ENCODE measurements around the gene ERC2.

Gene ERC2

DNA sequence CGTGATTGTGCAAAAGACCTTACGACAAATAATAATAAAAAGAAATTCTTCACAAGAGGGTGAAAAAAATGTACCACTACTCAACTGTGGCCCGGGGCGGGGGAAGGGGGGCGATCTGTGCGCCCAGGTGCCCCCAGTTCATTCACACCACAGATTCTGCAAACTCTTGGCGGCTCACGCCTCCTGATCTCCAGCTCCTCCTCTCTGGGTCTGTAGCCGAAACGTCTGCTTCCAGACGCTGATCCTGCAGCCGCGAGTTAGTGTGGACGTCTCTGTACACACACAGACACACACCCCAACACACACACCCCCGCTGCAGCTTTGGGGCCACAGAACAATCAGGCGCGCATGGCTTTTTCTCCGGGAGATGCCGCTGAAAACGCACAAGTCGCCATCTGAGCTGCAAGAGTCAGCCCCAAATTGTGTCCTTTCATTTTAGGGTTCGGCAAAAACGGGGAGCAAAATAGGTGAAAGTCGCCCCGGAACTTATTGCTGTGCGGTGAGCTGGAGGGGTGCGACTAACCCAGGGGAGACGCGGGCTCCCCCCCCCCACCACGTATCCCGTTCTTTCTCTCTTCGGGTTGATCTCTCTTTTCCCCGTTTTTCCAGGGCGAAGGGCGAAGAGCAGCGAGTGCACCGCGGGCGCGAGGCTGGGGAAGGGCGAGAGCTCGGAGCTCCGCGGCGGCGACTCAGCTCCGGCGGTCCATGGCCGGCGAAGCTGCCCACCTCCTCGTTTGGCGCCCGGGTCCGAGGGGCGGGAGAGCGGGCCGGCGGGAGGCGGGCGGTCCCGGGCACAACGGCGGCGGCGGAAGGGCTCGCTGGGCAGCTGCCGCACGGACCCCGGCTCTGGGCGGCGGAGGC, 980.7 kb downstream of the ERC2 start:
- no peak for DNase-seq (ENCODE audit: low read depth in 1 of 2, low spot score in 1 of 2)

DNA sequence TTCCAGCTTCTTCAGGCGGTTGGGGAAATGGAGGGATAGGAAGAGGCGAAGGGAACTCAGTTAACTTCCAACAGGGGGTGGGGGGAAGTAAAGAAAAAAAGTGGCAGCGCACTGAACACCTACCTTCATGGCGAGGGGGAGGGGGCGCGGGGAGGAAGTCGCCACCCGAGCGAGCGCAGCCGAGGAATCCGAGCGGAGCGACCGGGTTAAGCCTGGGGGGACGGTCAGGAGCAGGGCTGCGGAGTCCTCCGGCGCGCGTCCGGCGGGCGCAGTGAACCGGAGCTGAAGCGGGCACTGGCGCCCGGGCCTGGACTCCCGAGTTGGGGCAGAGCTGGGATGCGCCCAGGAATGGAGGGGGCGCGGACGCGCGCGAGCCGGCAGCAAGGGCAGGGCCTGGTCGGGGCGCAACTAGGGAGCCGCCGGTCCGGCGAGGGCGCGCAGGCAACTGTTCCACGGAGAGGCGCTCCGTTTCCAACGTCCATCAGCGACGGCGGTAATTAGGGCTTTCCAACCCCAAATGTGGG, 981.3 kb downstream of the ERC2 start, which contains the start of gene WNT5A:
TSS of gene WNT5A (minus strand) at position 450 of the 524 bp plus-strand sequence. CDS start at position 129, 321 bp downstream.
- DNase-seq (ENCODE audit: low read depth in 1 of 2, low spot score in 1 of 2), result no peak

DNA sequence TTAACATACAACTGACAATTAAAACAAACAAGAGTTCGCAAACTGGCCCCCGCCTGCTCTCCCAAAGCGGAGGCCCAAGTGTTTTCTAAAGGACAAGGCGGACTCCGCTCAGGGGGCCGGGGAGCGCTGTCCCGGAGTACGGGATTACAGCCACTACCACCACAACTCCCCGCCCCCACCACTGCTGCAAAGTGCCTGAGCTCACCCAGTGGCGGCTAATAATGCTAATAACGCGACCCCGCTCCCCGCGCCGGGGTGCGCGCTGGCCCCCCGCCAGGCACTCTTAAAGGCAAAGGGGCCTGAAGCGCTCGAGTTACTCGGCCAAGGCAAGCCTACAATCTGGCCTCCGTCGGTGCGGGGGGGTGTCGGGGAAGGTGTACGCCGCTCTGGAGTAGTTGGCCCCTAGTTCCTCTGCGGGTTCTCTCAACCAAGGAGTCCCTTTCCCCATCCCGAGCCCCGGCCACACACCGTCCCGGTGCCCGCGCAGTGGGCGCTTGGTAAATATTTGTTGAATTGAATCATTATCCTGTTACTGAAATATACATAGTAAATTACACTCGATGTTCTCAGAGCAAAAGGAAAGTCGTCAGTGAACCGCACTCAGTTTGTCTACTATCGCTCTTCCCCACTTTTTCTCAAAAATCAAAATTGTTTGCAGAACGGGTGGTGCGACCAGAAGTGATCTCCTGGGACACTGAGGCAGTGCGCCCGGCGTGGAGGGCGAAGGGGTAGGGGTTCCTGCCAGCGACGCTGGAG, 982.0 kb downstream of the ERC2 start:
- no peak for DNase-seq (ENCODE audit: low read depth in 1 of 2, low spot score in 1 of 2)

DNA sequence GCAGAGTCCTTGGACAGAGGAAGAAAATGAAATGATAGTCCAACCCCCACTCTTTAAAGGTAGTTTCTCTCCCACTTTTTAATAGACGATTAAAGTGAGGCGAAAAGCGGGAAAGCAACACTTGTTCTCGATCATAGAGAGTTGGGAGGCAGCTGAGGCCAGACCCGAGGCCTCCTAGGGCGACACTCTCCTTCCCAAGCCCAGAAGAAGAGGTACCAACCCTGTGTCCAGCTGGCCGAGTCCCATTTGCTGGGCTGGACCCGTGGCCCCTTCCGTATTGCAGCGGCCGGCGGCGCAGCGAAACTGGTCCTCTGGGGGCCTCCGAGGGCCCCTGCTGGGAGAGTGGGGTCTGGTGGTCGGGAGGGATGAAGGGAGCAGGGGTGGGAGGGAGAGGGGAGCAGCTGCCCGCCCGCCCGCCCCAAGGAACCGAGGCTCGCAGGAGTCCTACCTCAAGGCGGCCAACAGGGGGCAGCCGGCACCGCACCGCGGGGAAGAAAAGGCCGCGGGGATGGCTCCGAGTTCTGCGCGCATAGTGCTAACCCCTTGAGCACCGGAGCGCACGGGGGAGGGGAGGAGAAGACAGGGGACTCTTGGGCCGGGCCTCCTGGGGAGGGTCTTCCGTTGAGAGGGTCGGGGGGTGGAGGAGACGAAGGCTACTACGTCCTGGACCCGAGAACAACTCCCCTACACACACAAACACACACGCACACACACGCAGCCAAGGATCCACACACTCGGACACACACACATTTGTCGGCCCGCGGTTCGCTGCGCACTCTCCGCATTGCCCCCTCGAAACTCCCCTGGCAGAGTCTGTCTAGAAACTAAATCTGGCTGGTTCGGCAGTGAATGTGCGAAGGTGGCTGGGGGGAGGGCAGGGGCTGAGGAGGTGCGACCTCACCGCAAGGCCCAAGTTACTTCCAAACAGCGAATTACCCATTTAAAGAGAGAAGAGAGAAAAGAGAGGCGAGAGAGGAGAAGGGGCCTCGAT, 983.2 kb downstream of the ERC2 start:
- DNase-seq (ENCODE audit: low read depth in 1 of 2, low spot score in 1 of 2), result no peak

DNA sequence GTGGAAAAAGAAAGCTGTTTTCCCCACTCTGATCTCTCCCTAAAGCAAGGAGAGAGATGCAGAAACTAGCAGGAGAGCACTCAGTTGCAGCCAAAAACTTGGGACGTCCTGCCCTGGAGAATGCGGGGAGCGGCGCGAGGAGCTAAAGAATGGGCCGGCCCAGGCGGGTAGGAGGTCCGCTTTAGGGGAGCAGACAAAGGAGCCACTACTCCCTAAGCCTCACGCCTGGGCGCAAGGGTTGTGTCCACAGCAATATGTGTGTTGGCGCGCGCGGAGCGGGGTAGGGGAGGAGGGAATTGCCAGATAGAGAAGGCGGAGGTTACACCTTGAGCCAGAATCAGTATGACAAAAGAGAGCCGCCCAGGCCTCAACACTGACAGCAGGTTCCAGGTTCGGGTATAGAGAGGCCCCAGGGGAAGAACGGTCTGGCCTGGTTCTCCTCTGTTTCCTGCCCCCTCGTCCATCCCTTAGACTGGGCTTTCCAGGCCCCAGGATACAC, 984.0 kb downstream of the ERC2 start:
- DNase-seq (ENCODE audit: low read depth in 1 of 2, low spot score in 1 of 2), result no peak

DNA sequence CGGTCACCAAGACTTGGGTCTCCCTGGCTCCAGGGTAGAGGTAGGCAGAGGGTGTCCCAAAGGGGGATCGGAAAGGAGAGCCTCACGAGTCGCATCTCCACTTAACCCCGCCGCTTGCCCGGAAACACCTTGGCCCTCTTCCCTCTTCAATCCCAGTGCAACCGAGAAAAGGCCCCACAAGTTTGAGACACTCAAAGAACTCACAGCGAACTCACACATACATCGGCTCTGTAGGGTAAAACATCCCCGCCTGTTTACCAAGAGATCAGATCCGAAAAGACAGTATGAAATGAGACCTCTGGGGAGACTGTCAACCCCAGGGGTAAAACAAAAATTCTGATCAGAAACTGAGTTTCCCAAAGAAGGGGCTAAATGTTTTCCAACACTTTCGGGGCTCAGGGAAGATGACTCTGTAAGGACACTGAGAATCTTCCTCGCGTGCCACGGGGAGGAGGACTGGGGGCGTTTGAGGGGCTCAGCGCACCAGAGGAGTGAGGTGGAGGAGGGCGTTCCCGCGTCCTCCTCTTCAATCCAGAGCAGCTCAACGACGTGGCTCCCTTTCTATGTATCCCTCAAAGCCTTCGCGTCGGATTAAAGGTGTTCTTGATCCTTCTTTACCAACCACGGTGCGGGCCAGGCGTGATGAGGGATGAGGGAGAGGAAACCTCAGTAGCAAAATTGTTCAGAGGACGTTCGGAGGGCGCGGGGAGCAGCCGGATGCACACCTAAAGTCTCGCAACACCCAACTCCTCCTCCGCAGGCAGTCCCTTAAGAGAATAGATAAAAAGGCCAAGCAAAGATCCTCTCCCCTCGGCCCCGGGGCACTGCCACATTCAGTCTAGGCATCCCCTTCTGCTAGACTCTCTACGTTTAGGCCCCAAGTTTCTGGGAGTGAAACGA, 984.8 kb downstream of the ERC2 start:
- DNase-seq (ENCODE audit: low read depth in 1 of 2, low spot score in 1 of 2), result no peak

DNA sequence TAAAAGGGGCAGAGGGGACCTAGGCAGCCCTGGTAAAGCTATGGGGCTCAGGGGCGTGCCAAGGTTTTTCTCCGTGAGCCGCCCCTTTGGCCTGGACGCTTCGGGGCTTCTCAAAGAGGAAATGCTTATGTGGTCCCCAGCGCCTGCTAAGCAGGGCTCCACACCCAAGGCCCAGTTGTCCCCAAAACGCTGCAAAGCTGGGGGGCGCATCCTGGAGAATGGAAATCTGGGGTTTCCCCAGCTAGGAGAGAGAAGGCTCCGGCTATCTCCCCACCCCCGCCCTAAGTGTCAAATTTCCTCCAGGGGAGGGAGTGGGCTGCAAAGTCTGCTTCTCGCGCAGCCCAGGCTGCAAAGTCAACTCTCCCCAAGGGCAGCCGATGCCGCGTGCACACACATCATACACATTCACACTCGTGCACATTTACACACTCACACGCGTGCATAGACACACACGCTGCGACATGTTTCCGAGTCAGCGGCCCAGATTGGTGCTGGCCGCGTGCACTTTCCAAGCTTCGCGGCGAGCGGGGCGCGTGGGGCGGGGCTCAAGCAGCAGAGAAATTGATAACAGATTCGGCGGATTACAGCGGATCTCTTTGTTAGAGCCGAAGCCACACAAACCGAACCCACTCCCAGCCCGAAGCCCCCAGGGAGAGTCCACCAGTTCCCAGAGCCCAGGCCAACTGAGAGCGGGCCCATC, 985.6 kb downstream of the ERC2 start:
- no peak for DNase-seq (ENCODE audit: low read depth in 1 of 2, low spot score in 1 of 2)

DNA sequence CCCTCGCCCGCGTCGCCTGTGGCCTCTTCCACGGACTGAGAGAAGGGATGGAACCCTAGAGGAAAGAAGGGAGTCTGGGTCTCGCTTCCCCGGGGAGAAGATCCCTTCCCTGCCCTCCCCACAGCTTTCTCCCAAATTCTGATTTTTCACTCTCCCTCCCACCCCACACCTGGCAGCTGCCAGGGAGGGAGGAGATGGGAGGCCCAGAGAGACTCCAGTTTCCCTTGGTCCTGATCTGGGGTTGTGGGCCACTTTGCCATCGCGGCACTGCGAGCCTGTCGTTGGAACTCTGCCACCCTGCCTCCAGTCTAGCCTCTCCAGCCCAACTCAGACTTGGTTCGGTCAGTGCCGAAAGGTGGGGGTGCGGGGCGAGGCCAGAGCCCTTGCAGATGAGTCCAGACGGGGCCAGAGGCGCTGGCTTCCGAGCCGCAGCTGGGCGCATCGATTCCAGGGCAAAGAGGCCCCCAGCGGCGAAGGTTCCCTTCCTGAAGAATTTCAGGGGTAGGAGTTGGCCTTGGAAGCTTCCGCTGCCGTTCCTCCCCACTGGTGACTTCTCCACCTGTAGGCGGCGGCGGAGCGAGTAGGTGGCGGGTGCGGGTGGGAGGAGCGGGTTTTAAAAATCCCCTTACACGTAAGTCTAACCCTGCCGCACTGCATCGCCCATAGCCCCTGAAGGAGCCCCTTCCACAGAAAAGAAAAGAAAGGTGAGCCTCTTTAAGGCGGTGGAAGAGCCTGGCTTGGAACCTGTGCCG, 986.3 kb downstream of the ERC2 start:
- DNase-seq (ENCODE audit: low read depth in 1 of 2, low spot score in 1 of 2), result no peak

DNA sequence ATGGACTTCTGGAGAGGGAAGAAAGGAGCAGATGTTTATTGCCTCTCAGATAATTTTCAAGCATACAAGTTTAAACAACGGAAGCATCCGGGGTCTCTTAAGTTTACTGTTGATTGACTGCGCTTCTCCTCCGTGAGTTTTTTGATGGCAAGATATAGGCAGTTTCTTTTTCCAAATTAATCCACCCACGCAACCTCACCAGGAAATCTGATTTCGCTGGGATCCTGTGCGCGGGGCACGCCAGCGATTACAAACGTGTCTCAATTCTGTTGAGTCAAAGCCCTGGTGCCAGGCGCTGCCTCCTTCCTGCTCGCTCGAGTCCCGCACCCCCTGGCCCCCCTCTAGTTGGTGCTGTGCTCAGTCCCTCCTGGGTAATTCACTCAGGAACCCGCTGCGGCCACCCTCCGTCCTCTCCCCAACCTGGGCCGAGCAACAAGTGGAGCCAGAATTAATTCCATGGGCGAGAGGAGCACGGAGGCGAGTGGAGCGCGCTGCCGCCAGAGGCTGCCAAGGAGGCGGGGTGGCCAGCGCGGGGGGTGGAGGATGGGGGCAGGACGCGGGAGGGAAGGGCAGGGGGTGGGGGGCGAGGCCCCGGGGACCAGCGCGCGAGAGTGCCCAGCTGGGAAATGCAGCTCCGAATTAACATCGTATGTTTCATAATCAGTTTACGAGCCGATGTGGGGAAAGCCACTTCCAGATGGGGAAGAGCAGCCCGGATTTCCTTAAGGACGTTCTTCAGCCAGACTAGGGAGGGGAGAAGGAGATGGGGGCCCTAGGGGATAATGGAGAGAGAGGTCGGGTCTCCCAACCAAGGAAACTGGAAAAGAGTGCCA, 987.1 kb downstream of the ERC2 start:
- DNase-seq (ENCODE audit: low read depth in 1 of 2, low spot score in 1 of 2), result no peak

DNA sequence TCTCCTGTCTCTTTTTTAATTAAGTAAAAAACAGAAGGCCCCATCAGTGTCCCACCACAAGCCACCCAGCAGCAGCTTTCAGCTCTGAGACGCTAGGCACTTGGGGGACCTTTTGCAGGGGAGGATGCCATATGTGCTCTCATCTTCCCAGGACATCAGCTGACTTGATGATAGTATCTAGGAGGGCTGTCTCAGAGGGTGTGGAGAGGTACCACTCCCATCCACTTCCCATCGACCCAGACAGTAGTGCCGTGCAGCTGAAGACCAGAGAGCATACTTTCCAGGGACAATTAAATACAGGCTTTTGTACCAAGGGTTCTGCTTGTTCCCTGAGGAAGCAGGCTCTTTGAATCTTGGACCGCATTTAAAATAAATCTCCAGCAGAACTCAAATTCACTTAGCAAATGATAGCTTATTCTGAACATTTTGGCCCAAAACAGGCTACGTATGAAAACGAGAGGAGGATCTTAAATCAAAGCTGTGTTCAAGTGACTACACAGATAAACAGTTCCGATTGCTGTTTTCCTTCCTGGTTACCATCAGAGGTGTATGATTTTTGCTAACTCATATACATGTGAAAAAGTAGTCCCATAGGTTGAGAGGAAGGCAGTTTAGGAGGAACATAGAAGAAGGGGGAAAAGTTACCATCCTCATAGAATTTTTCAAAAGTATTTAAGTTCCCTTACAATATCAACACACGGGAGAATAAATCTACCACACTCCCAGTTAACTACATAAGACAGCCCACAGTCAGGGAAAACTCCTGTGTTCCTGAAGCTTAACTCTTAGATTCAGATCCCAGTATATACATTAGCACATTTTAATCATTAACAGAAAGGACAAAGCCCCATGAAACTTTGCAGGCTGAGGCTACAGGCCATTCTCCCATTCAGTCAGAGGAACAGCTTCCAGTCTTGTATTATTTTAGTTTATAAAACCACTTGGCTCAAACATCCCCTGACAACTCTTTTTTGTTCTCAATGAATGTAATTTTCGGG, 990.7 kb downstream of the ERC2 start:
- DNase-seq (ENCODE audit: low read depth in 1 of 2, low spot score in 1 of 2), result no peak

DNA sequence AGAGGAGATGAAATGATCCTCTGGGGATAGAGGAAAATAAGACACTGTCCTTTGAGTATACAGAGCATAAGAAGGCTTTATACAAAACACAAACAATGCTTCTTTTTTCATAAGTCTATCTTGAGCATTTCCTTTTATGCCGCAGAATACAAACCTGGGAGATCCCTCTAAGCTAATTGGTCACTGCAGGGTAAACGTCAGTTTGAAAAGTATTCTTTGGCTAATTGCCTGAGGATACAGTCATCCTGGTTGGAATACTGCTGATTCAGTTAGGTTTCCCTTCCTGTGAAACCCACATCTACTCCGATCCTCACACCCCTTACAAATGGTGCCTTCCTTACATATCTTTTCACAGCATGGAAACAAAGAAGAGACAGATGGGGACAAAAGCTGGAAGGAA, 991.8 kb downstream of the ERC2 start:
- DNase-seq (ENCODE audit: low read depth in 1 of 2, low spot score in 1 of 2), result no peak

DNA sequence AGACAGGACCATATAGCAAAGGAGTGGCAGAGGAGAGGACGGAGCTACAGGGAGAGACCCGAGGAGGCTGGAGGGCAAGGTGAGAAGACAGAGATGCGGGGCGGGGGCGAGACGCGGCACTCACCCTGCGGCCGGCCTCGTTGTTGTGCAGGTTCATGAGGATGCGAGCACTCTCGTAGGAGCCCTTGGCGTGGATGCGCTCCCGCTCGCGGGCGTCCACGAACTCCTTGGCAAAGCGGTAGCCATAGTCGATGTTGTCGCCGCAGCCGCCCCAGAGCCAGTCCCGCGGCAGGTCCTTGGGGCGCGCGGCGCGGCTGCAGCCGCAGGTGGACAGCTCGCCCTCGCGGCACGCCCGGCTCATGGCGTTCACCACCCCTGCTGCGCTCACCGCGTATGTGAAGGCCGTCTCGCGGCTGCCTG, 994.0 kb downstream of the ERC2 start:
- DNase-seq (ENCODE audit: low read depth in 1 of 2, low spot score in 1 of 2), result no peak

DNA sequence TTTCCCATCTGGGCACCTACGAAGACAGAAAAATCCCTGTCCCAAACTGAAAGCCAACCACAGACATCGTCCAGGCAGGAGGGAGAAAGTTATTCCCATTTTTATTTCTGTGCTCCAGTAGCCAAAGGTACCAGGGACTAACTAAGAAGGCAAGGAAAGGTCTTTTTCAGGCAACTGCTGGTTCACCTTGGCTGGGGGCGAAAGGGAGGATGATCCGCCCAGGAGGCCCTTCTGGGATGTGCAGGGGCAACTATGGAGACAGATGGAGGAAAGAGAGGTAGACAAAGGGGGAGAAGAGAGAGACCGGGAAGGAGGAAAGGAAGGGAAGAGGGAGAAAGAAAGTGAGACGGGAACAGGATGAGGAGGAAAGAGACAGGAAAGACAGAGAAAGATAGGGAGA, 994.5 kb downstream of the ERC2 start:
- DNase-seq (ENCODE audit: low read depth in 1 of 2, low spot score in 1 of 2), result no peak

DNA sequence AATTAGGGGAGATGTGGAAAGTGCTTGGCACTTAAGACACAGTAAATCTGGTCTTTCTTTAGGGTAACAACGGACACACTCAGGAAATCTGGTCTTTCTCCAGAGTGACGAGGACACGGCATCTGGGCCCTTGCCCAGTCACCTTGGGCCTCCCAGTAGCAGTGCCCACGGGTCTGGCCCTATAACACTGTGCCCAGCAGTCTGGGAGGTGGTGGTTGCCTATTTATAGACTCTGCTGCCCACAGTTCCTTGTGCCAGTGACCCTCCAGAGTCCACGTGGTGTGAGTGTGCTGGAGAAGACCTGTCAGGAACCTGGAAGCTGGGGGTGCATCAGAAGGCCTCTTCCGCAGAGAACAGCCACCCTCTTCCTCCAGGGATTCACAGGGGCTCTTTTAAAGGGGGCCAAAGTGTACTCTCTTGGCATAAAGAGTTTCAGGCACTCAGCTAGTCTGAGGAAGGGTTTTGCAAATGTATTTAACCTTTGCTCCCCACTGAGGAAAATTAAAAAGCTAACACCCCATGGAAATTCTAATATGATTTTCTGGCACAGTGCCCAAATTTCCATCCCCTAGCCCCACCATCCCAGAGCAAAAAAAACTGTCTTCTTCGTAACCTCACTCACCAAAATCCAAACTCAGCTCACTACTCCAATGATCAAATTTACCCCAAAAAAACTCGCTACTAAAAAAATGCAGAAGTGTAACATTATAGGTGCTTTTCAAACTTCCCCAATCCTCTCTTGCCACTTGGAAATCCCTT, 996.6 kb downstream of the ERC2 start:
- no peak for DNase-seq (ENCODE audit: low read depth in 1 of 2, low spot score in 1 of 2)

DNA sequence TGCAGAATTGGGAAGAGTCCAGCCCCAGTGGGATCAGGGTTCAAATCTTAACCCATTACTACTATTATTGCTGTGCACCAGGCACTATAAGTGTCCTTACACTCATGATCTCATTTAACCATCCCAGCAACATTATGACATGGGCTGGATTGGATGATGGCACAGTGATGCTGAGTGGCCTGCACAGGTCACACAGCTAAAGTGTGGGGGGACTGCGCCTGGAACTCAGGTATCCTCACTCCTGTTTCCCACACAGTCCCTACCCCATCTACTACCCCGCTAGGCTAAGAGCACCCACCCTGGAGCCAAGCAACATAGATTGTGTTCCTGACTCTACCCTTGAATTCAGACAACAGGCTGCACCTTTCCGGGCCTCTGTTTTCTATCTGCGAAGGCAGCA, 997.2 kb downstream of the ERC2 start:
- no peak for DNase-seq (ENCODE audit: low read depth in 1 of 2, low spot score in 1 of 2)

Data from activated T-helper 1 cell treated with anti-CD3 and anti-CD28 coated beads, Interleukin-2, amount 50 U/mL, for 16 hours (primary cell).